Esophagus (tissue), 2 donors: Measurements from ENCODE around the gene APBA2. TPM values are rescaled to one million over a fixed set of nuclear protein-coding genes. Genes with fewer than 3 reads are reported as not detected.
"Not testable (repeated sequence)": the region's sequence is repeated elsewhere in the genome, so short reads cannot be mapped to it uniquely, and the experiment has no call there.

ENCODE experiments used
- H3K27ac ChIP-seq, 2 donors: one replicate each; pipeline ENCODE4 v1.5.1; 2013; ENCODE audit warnings: low read depth in 2 of 2, mild to moderate bottlenecking in 2 of 2, inconsistent platforms in 1 of 2, low read length in 1 of 2, moderate library complexity in 1 of 2
- H3K27me3 ChIP-seq, 2 donors: one replicate each; pipeline ENCODE4 v1.6.1; 2013; ENCODE audit warnings: low read length in 2 of 2, control low read depth in 1 of 2, mild to moderate bottlenecking in 1 of 2; ENCODE audit not compliant: insufficient read depth in 2 of 2, control insufficient read depth in 1 of 2
- H3K36me3 ChIP-seq, 2 donors: one replicate each; pipeline ENCODE4 v1.6.1; 2013; ENCODE audit warnings: low read length in 1 of 2; ENCODE audit not compliant: control insufficient read depth in 2 of 2, insufficient read depth in 2 of 2
- H3K4me1 ChIP-seq, 2 donors: one replicate each; pipeline ENCODE4 v1.6.1; 2013; ENCODE audit warnings: low read length in 1 of 2; ENCODE audit not compliant: control insufficient read depth in 2 of 2, insufficient read depth in 2 of 2
- H3K4me3 ChIP-seq, 2 donors: one replicate each; pipeline ENCODE4 v1.5.1; 2013; ENCODE audit warnings: low read length in 2 of 2, mild to moderate bottlenecking in 2 of 2, low read depth in 1 of 2, moderate library complexity in 1 of 2
- H3K9me3 ChIP-seq, 2 donors: one replicate each; pipeline ENCODE4 v1.6.1; 2013; ENCODE audit warnings: mild to moderate bottlenecking in 2 of 2, low read depth in 1 of 2, low read length in 1 of 2, moderate library complexity in 1 of 2; ENCODE audit not compliant: control insufficient read depth in 2 of 2, insufficient read depth in 1 of 2
- WGBS, 2 donors: extraction: QIAGEN DNeasy Blood & Tissue Kit; methylation state at CpG; one replicate each; pipeline ENCODE4 v1.1.7; 2013; 5-methylcytosine and 5-hydroxymethylcytosine counted together
- polyA plus RNA-seq, 2 donors: library from polyadenylated mRNA; stranded (reverse); fragments of 200-250 nt; gene quantifications; one replicate each; pipeline ENCODE4 v1.2.3, GENCODE V29; 2013
- donor health status: healthy with polysubstance abuse.
- donor health status: Bipolar disorder and iron deficiency.

The APBA2 gene
- polyA plus RNA-seq, 2 donors: 0.77 to 1.7 TPM

GRCh38 chr15:29014493-29014892 lies 128.7 kb downstream of the APBA2 start:
- H3K36me3 ChIP-seq: no peaks in the 10 kb centered on the region
- no peak overlapping the region for H3K27ac ChIP-seq
- H3K4me3 ChIP-seq: no peak overlapping the region
- no peaks in the 10 kb centered on the region for H3K9me3 ChIP-seq
- H3K4me1 ChIP-seq: no peaks in the 10 kb centered on the region
- no peaks in the 10 kb centered on the region for H3K27me3 ChIP-seq
- 12 to 19% methylated on average over 1 of the region's 1 CpG for WGBS, 2 donors

- Histone ChIP-seq H3K27me3 (no peaks in the 10 kb centered on the region), H3K27ac (no peak overlapping the region), H3K4me3 (no peak overlapping the region), H3K9me3 (no peaks in the 10 kb centered on the region), H3K36me3 (no peaks in the 10 kb centered on the region), H3K4me1 (no peaks in the 10 kb centered on the region)
- WGBS, 2 donors: 85 to 89% methylated on average over 3 of the region's 3 CpGs
These were observed 130.7 kb downstream of the APBA2 start for GRCh38 chr15:29016518-29016917.

GRCh38 chr15:29018120-29018805 lies 132.5 kb downstream of the APBA2 start:
- 88 to 91% methylated on average over 8 of the region's 8 CpGs for WGBS, 2 donors
- H3K9me3 ChIP-seq: no peaks in the 10 kb centered on the region
- no peaks in the 10 kb centered on the region for H3K4me1 ChIP-seq
- no peak overlapping the region for H3K27ac ChIP-seq
- H3K4me3 ChIP-seq: no peak overlapping the region
- H3K36me3 ChIP-seq: no peaks in the 10 kb centered on the region
- H3K27me3 ChIP-seq: no peaks in the 10 kb centered on the region

GRCh38 chr15:29018995-29019976 lies 133.5 kb downstream of the APBA2 start:
- no peak overlapping the region for H3K4me3 ChIP-seq
- no peaks in the 10 kb centered on the region for H3K36me3 ChIP-seq
- H3K27ac ChIP-seq: no peak overlapping the region
- no peaks in the 10 kb centered on the region for H3K9me3 ChIP-seq
- H3K27me3 ChIP-seq: no peaks in the 10 kb centered on the region
- H3K4me1 ChIP-seq: no peaks in the 10 kb centered on the region
- WGBS, 2 donors: 71 to 73% methylated on average over 9 of the region's 9 CpGs

GRCh38 chr15:29021857-29022256 lies 136.1 kb downstream of the APBA2 start:
- no peaks in the 10 kb centered on the region for H3K9me3 ChIP-seq
- H3K4me1 ChIP-seq: no peaks in the 10 kb centered on the region
- no peaks in the 10 kb centered on the region for H3K36me3 ChIP-seq
- no peaks in the 10 kb centered on the region for H3K27me3 ChIP-seq
- H3K27ac ChIP-seq: no peak overlapping the region
- WGBS, 2 donors: 68 to 76% methylated on average over 7 of the region's 7 CpGs
- H3K4me3 ChIP-seq: no peak overlapping the region

GRCh38 chr15:29024662-29025061 lies 138.9 kb downstream of the APBA2 start:
- no peaks in the 10 kb centered on the region for H3K9me3 ChIP-seq
- H3K27ac ChIP-seq: no peak overlapping the region
- H3K4me1 ChIP-seq: no peaks in the 10 kb centered on the region
- WGBS, 2 donors: 53 to 54% methylated on average over 5 of the region's 5 CpGs
- no peaks in the 10 kb centered on the region for H3K27me3 ChIP-seq
- no peaks in the 10 kb centered on the region for H3K36me3 ChIP-seq
- H3K4me3 ChIP-seq: no peak overlapping the region

- H3K27ac ChIP-seq, H3K27me3 ChIP-seq, H3K4me1 ChIP-seq, H3K36me3 ChIP-seq, H3K9me3 ChIP-seq, H3K4me3 ChIP-seq: not testable (repeated sequence)
- 95% methylated on average over 17 of the region's 17 CpGs for whole genome bisulfite sequencing, 2 donors
These were observed 139.6 kb downstream of the APBA2 start for GRCh38 chr15:29025411-29025810.

GRCh38 chr15:29028158-29028557 lies 142.4 kb downstream of the APBA2 start:
- not testable (repeated sequence) for H3K27ac ChIP-seq

GRCh38 chr15:29029651-29030195 lies 143.9 kb downstream of the APBA2 start:
- no peaks in the 10 kb centered on the region for H3K27me3 ChIP-seq
- H3K36me3 ChIP-seq: no peaks in the 10 kb centered on the region
- H3K4me1 ChIP-seq: no peaks in the 10 kb centered on the region
- no peaks in the 10 kb centered on the region for H3K9me3 ChIP-seq
- H3K27ac ChIP-seq: no peak overlapping the region
- 94 to 95% methylated on average over 17 of the region's 17 CpGs for WGBS, 2 donors
- no peak overlapping the region for H3K4me3 ChIP-seq

More at GRCh38 chr15:29028158-29028557, 142.4 kb downstream of the APBA2 start:
- not testable (repeated sequence) for H3K27me3 ChIP-seq, H3K4me1 ChIP-seq, H3K36me3 ChIP-seq, H3K4me3 ChIP-seq, H3K9me3 ChIP-seq
